Fibroblast of lung (primary cell): ENCODE data around the gene SLC22A1. TPM values are rescaled to one million over a fixed set of nuclear protein-coding genes. Genes with fewer than 3 reads are reported as not detected.

Experiments
- DNase-seq, 2 donors: peaks; one replicate each; pipeline versions ENCODE4 v3.0.0 to v3.0.0-alpha.2; 2010; ENCODE audit warnings: low read depth in 2 of 2
- H2AFZ ChIP-seq: 2 replicates; pipeline ENCODE4 v1.5.1; 2012; ENCODE audit warnings: low read length, control low read depth, inconsistent platforms
- H3K27ac ChIP-seq: 2 replicates; pipeline ENCODE4 v1.5.1; 2011; ENCODE audit warnings: low read length, control low read depth; ENCODE audit not compliant: insufficient read depth
- H3K27me3 ChIP-seq: 2 replicates; pipeline ENCODE4 v1.5.1; 2011; ENCODE audit warnings: mild to moderate bottlenecking, low read length; ENCODE audit not compliant: control insufficient read depth, insufficient read depth
- H3K36me3 ChIP-seq: 2 replicates; pipeline ENCODE4 v1.5.1; 2011; ENCODE audit warnings: low read length; ENCODE audit not compliant: control insufficient read depth, insufficient read depth
- H3K4me1 ChIP-seq: 2 replicates; pipeline ENCODE4 v1.5.1; 2011; ENCODE audit warnings: low read length; ENCODE audit not compliant: control insufficient read depth, insufficient read depth; ENCODE audit errors: extremely low read depth
- H3K4me2 ChIP-seq: 2 replicates; pipeline ENCODE4 v1.5.1; 2011; ENCODE audit warnings: low read length, control low read depth; ENCODE audit not compliant: insufficient read depth; ENCODE audit errors: extremely low read depth
- H3K4me3 ChIP-seq, 4 experiments: fragments of 200-600 bp in 1 of 4; sonication (generic) in 1 of 4; replicated peaks in 1 of 4; 2 replicates each; pipeline ENCODE4 v1.5.1; 2011 to 2016; ENCODE audit warnings: low read length in 4 of 4, low read depth in 3 of 4, mild to moderate bottlenecking in 3 of 4, control low read depth in 2 of 4, inconsistent platforms in 1 of 4, mixed read lengths in 1 of 4; ENCODE audit not compliant: insufficient read depth in 1 of 4; ENCODE audit errors: control extremely low read depth in 1 of 4
- H3K79me2 ChIP-seq: 2 replicates; pipeline ENCODE4 v1.5.1; 2012; ENCODE audit warnings: mild to moderate bottlenecking, low read length, inconsistent platforms; ENCODE audit not compliant: control insufficient read depth, insufficient read depth
- H3K9ac ChIP-seq: 2 replicates; pipeline ENCODE4 v1.5.1; 2011; ENCODE audit warnings: mild to moderate bottlenecking, low read length, control low read depth; ENCODE audit not compliant: insufficient read depth
- H3K9me3 ChIP-seq: 2 replicates; pipeline ENCODE4 v1.5.1; 2012; ENCODE audit warnings: low read depth, low read length; ENCODE audit not compliant: control insufficient read depth, insufficient read depth
- H4K20me1 ChIP-seq: 2 replicates; pipeline ENCODE4 v1.5.1; 2011; ENCODE audit warnings: low read length; ENCODE audit not compliant: control insufficient read depth, insufficient read depth; ENCODE audit errors: extremely low read depth
- CTCF ChIP-seq, 2 donors: IDR thresholded peaks in 1 of 2; conservative IDR thresholded peaks in 1 of 2; 1 replicate in 1 of 2; 2 replicates in 1 of 2; pipeline ENCODE4 v1.5.1; 2011 to 2012; ENCODE audit warnings: low read length in 2 of 2, control low read depth in 1 of 2, inconsistent platforms in 1 of 2, low read depth in 1 of 2, mild to moderate bottlenecking in 1 of 2
- EZH2 ChIP-seq: IDR thresholded peaks from 2 replicates; pipeline ENCODE4 v1.5.1; 2012; ENCODE audit warnings: low read length, control low read depth, mild to moderate bottlenecking; ENCODE audit errors: missing control alignments
- polyA plus RNA-seq, 2 donors: library from polyadenylated mRNA; depleted of rRNA in 1 of 2; stranded (reverse) in 1 of 2; unstranded in 1 of 2; fragments of >200 nt; gene quantifications; 2 replicates each; pipeline ENCODE4 v1.2.1, GENCODE V29; 2011 to 2012; ENCODE audit warnings: missing spikeins in 1 of 2
- total RNA-seq: library from RNA; depleted of rRNA; stranded (reverse); fragments of >200 nt; gene quantifications from 2 replicates; pipeline ENCODE4 v1.2.1, GENCODE V29; 2014

Gene SLC22A1
- total and polyA plus RNA-seq, 2 donors (not counting 1 experiment from before 2014, with no cell fraction given), result 0.06 to 0.50 TPM

DNA sequence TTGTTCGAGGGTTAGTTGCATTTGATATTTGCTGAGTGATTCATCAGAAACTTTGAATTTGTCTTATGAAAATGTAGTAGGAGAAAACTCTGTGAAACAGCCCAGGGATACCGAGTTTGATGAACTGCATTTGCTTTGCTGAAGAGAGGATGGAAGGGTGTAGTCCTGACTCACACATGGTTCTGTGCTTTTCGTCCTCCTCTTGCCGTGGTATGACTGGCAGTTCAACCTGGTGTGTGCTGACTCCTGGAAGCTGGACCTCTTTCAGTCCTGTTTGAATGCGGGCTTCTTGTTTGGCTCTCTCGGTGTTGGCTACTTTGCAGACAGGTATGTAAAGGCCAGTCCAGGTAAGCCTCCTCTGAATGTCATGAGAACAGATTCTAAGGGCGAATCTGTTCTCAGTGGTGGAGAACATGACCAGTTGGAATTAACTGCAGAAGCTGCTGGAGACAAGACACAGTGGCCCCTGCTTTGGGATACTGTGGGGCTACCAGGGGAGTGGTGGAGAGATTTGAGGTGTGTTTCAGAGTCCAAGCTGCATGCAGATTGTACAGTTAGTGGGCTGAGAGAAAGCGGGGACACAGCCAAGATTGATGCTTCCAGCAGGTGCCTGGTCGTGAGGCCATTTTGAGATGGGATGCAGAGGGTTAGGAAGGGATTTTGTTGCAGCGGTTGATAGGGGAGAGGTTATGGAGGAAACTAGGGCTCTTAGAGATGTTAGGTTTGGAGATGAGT, 8.4 kb downstream of the SLC22A1 start:
- Histone ChIP-seq H3K4me3 (no peak overlapping the region), H4K20me1 (no peaks in the 10 kb centered on the region), H3K9ac (no peak overlapping the region), H3K9me3 (no peaks in the 10 kb centered on the region), H3K4me2 (no peak overlapping the region), H3K27me3 (no peaks in the 10 kb centered on the region), H3K4me1 (no peaks in the 10 kb centered on the region), H3K36me3 (no peaks in the 10 kb centered on the region), H2AFZ (no peak overlapping the region), H3K27ac (no peak overlapping the region), H3K79me2 (no peaks in the 10 kb centered on the region)
- no peak for DNase-seq
- TF ChIP-seq CTCF (conservative IDR thresholded peaks at IDR 0.05 in 1 of 2, IDR thresholded peaks at IDR 0.05 in 1 of 2; ENCODE audit: low read depth in 1 of 2, low read length in 2 of 2), result no peak
- TF ChIP-seq EZH2, result no peak

DNA sequence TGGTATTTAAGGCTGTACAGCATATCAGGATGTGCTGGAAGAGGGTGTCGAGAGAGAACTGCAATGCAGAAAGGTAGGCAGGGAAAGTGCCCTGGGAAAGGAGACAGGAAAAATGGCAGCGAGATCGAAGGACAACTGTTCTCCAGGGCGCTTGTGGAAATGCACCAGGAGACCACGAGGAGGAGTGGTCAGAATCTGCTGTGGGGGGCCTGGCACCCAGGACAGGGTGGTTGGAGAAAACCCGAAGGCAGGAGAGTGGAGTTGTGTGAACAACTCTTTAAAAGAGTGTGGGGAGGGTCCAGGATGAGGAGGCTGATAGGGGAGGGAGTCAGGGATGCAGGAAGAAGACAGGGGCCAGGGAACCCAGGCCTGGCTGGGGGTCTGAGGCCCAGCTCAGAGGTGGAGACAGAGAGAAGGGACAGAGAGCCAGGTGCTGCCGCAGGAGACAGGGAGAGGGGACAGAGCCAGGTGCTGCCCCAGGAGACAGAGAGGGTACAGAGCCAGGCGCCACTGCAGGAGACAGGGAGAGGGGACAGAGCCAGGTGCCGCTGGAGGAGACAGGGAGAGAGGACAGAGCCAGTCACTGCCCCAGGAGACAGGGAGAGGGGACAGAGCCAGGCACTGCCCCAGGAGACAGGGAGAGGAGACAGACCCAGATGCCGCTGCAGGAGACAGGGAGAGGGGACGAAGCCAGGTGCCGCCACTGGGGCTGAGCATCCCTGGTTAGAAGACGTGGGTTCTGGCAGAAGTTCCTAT, 9.3 kb downstream of the SLC22A1 start:
- Histone ChIP-seq H3K9ac (no peak overlapping the region), H3K27ac (no peak overlapping the region), H3K4me3 (no peak overlapping the region), H3K27me3 (no peaks in the 10 kb centered on the region), H4K20me1 (no peaks in the 10 kb centered on the region), H3K4me2 (no peak overlapping the region), H3K4me1 (no peaks in the 10 kb centered on the region), H3K36me3 (no peaks in the 10 kb centered on the region), H2AFZ (no peak overlapping the region), H3K9me3 (no peaks in the 10 kb centered on the region), H3K79me2 (no peaks in the 10 kb centered on the region)
- no peak for DNase-seq
- no peak for TF ChIP-seq CTCF (conservative IDR thresholded peaks at IDR 0.05 in 1 of 2, IDR thresholded peaks at IDR 0.05 in 1 of 2; ENCODE audit: low read depth in 1 of 2, low read length in 2 of 2)
- no peak for TF ChIP-seq EZH2

DNA sequence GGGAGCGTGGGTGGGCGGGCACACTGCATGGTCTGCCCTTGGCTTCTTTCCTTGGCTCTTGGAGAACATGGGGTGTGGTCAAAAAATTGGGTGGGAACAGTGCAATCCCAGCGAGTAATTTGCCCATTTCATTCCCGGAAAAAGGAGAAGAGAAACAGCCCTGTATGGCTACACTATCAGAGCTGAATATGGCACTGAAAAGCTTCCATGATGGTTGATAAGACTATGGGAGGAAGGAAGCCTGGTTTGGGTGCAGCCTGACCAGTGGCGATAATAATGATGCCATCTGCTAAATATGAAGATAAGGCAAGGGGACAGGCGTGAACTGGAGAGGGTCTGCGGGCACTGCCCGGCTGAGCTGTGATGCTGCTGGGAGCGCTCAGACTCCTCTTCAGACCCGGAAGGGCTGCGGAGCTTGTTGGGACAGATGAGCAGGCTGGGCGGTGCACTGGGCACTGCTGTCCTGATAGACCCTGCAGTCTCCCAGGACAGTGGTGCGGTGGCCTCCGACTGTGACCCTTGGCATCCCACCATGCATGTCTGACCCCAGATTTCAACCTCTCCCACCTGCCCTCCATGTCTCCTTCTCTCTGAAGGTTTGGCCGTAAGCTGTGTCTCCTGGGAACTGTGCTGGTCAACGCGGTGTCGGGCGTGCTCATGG, 10.2 kb downstream of the SLC22A1 start:
- no peak for TF ChIP-seq EZH2
- TF ChIP-seq CTCF (conservative IDR thresholded peaks at IDR 0.05 in 1 of 2, IDR thresholded peaks at IDR 0.05 in 1 of 2; ENCODE audit: low read depth in 1 of 2, low read length in 2 of 2), result no peak
- Histone ChIP-seq H4K20me1 (no peaks in the 10 kb centered on the region), H2AFZ (no peak overlapping the region), H3K4me1 (no peaks in the 10 kb centered on the region), H3K9ac (no peak overlapping the region), H3K27ac (no peak overlapping the region), H3K36me3 (no peaks in the 10 kb centered on the region), H3K79me2 (no peaks in the 10 kb centered on the region), H3K27me3 (no peaks in the 10 kb centered on the region), H3K4me3 (no peak overlapping the region), H3K9me3 (no peaks in the 10 kb centered on the region), H3K4me2 (no peak overlapping the region)
- no peak for DNase-seq
